ENCODE data around the gene RAD23B.

The RAD23B gene

DNA sequence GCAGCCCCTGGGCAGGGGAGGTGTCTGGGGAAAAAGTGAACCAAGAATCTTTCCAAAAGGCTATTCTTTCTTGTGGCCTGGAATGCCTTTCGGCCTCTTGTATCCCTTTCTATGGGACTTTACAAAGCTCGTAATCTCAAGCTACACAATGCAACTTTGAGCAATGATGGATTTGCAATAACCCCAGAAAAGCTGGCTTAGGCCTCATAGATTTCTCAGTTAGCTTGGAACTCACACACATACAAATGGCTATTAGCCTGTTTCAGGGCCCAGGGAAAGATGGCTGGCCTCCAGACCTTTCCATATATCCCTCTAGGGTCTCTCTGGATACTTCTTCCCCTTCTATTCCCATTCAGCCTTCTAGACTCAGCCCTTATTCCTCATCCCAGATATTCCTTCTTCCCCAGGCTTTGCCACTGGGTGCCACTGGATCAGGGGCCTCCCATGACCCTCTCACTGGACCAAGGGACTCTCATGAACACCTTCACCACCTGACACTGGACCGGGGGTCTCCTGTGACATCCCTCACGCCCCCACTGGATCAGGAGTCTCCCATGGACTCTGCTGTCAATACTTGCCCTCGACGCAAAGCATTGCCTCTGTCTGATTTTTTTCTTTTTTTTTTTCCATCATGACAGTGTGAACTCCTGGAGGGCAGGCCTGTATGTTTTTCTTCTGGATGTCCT, 59.5 kb downstream of the RAD23B start:
- TF ChIP-seq, protein P1, sequence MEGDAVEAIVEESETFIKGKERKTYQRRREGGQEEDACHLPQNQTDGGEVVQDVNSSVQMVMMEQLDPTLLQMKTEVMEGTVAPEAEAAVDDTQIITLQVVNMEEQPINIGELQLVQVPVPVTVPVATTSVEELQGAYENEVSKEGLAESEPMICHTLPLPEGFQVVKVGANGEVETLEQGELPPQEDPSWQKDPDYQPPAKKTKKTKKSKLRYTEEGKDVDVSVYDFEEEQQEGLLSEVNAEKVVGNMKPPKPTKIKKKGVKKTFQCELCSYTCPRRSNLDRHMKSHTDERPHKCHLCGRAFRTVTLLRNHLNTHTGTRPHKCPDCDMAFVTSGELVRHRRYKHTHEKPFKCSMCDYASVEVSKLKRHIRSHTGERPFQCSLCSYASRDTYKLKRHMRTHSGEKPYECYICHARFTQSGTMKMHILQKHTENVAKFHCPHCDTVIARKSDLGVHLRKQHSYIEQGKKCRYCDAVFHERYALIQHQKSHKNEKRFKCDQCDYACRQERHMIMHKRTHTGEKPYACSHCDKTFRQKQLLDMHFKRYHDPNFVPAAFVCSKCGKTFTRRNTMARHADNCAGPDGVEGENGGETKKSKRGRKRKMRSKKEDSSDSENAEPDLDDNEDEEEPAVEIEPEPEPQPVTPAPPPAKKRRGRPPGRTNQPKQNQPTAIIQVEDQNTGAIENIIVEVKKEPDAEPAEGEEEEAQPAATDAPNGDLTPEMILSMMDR (IDR thresholded peaks at IDR 0.05): no peak
- no peak overlapping the region for H3K27ac ChIP-seq
- peaks cover 7% of the 10 kb centered on the region for H3K36me3 ChIP-seq
- H3K4me3 ChIP-seq (ENCODE audit: low read depth in 1 of 2, low read length in 1 of 2): no peak overlapping the region
- H3K4me1 ChIP-seq (ENCODE audit: control insufficient read depth in 1 of 2, insufficient read depth in 1 of 2, low read depth in 1 of 2, low read length in 1 of 2): no peaks in the 10 kb centered on the region
- H3K27me3 ChIP-seq: no peaks in the 10 kb centered on the region
- no peaks in the 10 kb centered on the region for H3K9me3 ChIP-seq

- no peak overlapping the region for H3K4me3 ChIP-seq (ENCODE audit: low read depth in 1 of 2, low read length in 1 of 2)
- no peaks in the 10 kb centered on the region for H3K27me3 ChIP-seq
- H3K36me3 ChIP-seq: no peaks in the 10 kb centered on the region
- H3K27ac ChIP-seq: no peak overlapping the region
- H3K9me3 ChIP-seq: no peaks in the 10 kb centered on the region
- H3K4me1 ChIP-seq (ENCODE audit: control insufficient read depth in 1 of 2, insufficient read depth in 1 of 2, low read depth in 1 of 2, low read length in 1 of 2): no peaks in the 10 kb centered on the region
- TF ChIP-seq, protein P1 (IDR thresholded peaks at IDR 0.05): no peak
Observed at GRCh38 chr9:107345327-107345726, 62.2 kb downstream of the RAD23B start.

GRCh38 chr9:107348836-107349235, 65.8 kb downstream of the RAD23B start:
- TF ChIP-seq, protein P1 (IDR thresholded peaks at IDR 0.05): no peak
- Histone ChIP-seq H3K27ac (no peak overlapping the region), H3K4me3 (ENCODE audit: low read depth in 1 of 2, low read length in 1 of 2) (no peak overlapping the region), H3K27me3 (no peaks in the 10 kb centered on the region), H3K9me3 (no peaks in the 10 kb centered on the region), H3K4me1 (ENCODE audit: control insufficient read depth in 1 of 2, insufficient read depth in 1 of 2, low read depth in 1 of 2, low read length in 1 of 2) (no peaks in the 10 kb centered on the region), H3K36me3 (no peaks in the 10 kb centered on the region)

GRCh38 chr9:107350443-107350842, 67.4 kb downstream of the RAD23B start:
- Histone ChIP-seq H3K27me3 (no peaks in the 10 kb centered on the region), H3K9me3 (no peaks in the 10 kb centered on the region), H3K4me3 (ENCODE audit: low read depth in 1 of 2, low read length in 1 of 2) (no peak overlapping the region), H3K27ac (no peak overlapping the region), H3K36me3 (no peaks in the 10 kb centered on the region), H3K4me1 (ENCODE audit: control insufficient read depth in 1 of 2, insufficient read depth in 1 of 2, low read depth in 1 of 2, low read length in 1 of 2) (no peaks in the 10 kb centered on the region)
- TF ChIP-seq, protein P1 (IDR thresholded peaks at IDR 0.05): no peak

- H3K27me3 ChIP-seq: no peaks in the 10 kb centered on the region
- H3K9me3 ChIP-seq: no peaks in the 10 kb centered on the region
- TF ChIP-seq, protein P1 (IDR thresholded peaks at IDR 0.05): no peak
- no peak overlapping the region for H3K4me3 ChIP-seq (ENCODE audit: low read depth in 1 of 2, low read length in 1 of 2)
- H3K27ac ChIP-seq: no peak overlapping the region
- no peaks in the 10 kb centered on the region for H3K36me3 ChIP-seq
- H3K4me1 ChIP-seq (ENCODE audit: control insufficient read depth in 1 of 2, insufficient read depth in 1 of 2, low read depth in 1 of 2, low read length in 1 of 2): no peaks in the 10 kb centered on the region
Observed at GRCh38 chr9:107351382-107352045, 68.4 kb downstream of the RAD23B start.

All from neutrophil (primary cell).